T-helper 9 cell (primary cell): ENCODE data around the gene KRT9.

Experiments used
- DNase-seq: peaks from one replicate; pipeline ENCODE4 v3.0.0-alpha.2; 2020

KRT9 gene

DNA sequence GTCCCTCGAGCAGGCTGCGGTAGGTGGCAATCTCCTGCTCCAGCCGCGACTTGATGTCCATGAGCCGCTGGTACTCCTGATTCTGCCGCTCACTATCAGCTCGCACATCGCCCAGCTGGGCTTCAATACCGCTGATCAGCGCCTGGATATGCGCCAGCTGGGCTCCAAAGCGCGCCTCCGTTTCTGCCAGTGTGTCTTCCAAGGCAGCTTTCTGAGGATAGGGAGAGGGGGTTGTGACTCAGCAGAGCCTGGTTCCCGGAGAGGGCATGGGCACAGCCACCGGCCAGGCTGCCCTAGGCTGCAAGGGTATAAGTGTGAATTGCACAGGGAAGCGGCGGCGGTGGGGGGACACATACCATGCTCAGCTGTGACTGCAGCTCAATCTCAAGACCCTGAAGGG, 48.1 kb downstream of the KRT9 start:
- no peak for DNase-seq

DNA sequence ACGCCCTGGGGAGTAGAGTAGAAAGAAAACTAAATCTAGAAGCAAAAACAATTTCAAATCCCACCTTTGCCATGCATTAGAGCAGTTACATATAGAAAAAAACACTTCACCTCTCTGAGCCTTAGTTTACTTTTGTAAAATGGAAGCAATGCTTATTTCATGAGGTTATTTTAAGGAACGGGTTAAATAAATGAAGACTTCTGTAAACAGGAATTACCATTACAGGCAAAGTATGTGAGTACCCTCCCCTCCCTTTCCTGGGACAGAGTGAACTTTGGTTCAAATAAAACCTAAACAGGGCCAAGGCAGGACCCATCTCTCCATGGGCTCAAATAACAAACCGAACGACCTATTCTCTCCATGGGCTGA, 48.6 kb downstream of the KRT9 start:
- DNase-seq, result no peak

DNA sequence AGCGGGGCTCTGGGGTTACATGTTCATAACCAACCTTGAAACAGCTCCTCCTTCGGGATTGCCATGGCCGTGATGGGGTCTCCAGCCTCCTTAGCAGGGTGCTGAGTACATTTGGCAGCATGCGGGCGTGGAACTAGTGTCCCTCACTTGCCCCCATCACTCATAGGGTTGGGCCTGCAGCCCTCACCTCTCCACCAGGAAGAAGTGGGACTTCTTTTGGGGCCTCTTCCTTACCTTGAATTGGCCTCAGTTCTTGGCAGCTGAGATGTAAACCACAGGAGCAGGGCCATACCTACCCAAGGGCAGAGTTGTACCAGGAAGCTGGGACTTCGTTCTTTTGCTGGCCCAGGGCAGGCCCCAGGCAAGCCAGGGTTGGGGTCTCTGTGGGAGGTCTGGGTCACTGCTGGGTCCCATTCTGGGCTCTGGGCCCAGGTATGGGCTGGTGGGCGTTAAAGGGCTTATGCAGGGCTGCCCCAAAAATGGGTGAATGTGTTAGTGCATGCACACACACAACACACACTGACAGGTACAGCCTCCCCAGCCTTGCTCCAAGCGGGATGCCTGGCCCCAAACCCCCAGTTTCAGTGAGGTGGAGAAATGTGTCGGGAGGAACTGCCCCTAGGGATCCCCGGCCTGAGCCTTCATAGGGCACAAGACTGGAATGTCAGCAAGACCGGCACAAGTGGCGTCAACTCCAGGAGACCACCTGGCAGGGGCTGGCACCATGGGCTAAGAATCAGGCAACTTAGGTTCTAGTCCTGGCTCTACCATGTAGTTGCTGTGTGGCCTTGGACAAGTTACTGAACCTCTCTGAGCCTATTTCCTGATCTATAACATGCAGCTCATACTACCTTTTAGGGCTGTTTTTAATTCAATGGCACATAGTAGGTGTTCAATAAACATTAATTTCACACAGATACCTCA, 49.3 kb downstream of the KRT9 start:
- no peak for DNase-seq

DNA sequence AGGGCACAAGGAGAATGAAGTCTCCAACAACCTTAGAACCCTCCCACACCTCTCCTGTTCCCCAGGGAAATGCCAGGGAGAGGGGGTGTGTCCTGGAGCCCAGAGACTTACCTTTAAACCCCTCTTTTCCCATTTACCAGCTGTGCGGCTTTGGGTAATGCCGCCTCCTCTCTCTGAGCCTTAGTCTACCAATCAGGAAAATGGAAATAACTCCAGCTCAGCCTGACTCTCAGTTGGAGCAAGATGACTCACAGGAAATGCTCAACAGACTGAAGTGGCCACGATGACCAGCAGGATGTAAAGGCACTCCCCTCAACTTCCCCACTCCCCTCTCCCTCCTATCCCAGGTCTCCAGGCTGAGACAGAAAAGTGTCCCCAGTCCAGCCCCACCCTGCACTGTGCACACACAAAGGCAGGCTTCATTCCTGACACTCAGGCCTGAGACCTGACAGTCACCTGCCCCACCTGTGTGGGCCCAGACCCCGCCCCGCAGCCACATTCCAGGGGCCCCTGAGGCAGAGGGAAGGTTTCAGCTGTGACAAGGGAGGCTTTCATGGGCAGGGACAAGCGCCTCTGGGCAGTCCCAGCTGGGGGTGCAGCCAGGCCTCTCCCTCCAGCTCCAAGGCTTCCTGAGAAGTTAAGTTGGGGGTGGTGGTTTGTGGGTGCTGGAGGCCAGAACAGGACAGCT, 50.1 kb downstream of the KRT9 start:
- no peak for DNase-seq

DNA sequence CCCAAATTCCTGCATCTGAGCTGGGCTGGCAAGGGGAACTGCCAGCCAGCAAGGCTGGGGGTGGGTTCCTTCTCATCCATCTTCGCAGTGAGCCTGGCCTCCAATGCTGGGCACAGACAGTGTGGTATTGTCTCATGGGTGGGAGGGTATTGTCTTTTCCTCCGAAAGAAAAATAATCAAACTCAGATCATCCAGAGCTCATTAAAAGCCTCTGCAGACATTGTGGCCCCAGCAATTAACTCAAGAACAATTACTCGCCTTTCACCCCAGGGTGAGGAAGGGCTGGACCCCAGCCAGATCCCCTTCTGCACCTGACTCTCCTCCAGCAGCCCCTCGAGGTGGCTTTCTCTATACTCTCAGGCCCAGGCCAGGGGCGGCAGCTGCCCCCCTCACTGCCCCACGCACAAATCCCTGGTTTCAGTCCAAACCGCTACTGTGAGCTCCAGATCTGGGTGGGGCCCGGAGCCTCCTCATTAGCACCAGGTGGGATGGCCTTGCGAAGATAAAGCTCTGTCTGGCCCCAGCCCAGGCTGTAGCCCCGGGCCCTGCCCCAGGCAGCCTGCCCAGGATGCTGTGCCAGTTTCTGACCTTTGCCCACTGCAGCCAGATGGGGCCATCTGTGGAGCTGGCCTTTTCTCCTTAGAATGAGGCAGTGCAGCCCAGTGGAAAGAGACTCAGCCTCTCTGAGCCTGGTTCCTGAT, 50.9 kb downstream of the KRT9 start:
- no peak for DNase-seq

DNA sequence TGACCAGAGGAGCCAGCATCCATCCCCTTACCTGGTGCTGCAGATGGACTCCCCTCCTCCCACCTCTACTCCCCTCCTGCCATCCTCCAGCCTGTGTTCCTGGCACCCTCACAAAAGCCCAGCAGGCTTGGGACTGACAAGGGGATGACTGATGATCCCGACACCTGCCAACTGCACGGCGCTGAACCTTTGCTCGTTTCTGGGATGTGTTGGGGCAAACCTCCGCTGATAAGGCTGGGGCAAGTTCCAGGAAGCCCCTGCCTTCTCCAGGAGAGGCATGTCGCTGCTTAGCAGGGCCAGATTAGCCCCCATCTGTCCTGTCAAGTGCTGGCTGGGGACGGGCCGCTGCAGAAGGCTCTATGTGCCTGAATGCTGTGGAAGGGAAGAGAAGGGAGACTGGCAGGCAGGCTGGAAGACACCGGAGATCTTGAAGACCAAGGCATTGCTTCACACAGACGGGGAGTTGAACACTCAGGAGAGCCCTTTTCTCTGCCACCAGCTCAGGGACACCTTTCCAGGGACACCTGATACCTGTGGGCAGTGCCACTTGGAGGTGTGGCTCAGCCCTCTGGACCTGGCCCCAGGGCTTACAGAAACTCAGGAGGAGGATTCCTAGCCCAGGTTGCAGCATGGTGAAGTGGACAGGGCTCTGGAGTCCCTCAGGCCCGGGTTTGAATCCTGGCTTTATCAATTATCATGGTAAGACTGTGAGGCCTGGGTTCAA, 52.2 kb downstream of the KRT9 start:
- no peak for DNase-seq

DNA sequence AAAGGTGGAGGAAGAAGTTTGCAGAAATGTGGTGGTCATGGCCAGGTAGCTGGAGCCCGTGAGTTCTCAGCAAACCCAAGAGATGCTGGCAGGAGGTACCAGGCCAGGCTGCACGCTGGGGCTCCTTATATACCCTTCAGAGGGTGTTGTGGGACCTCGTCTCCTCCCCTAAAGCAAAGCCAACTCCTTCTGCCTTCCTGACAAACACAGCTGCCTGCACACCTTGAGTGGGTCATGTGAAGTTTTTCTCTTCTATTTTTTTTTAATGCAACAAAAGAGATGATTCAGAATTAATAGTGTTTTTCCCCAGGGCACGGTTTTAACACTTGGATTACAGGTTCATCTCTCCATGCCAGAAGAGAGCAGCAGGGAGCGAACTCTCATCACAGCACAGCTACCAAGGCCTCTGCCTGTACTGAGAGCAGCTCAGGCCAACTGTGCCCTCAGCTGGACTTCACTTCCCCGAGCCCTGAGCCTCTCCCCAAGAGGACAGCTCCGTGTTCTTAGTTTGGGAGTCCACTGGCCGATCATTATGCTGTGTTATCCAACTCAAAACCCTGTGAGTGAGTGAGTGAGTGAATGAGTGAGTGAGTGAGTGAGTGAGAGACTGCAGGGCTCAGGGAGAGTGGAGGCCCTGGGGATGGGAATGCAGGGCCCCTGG, 52.9 kb downstream of the KRT9 start, which contains the start of gene KRT15:
TSS of gene KRT15 (minus strand) at position 102 of the 661 bp plus-strand sequence. CDS start at position 39, 63 bp downstream.
- DNase-seq, result no peak

DNA sequence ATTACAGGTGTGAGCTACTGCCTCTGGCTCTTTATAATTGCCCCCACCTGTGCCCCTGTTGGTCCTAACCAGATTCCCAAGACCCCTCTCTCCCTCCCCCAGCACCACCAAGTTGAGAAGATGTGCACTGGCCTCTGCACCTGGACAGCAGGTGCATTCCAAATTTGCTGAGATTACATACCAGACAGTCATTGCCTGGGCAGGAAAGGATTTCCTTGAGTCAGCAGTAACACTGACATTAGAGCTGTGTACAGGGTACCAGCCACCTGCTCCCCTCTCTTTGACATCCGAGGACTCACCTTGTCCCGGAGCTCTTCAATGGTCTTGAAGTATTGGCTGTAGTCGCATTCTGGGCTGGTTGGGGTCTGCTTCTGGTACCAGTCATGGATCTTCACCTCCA, 53.8 kb downstream of the KRT9 start:
- no peak for DNase-seq

DNA sequence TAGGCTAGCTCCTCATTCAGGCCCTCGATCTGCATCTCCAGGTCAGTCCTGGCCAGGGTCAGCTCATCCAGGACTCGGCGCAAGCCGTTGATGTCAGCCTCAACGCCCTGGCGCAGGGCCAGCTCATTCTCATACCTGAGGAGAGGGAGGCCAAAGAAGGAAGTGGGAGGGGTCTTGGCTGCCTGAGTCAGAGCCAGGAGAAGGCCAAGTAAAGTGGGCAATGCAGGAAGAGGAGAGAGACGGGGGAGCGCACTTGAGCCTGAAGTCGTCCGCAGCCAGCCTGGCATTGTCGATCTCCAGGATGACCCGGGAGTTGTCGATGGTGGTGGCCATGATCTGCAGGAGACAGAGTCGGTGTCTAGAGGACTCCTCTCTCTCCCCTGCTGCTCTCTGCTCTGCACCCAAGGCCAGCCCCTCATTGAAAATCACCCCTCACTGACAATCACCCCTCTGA, 55.0 kb downstream of the KRT9 start:
- no peak for DNase-seq

DNA sequence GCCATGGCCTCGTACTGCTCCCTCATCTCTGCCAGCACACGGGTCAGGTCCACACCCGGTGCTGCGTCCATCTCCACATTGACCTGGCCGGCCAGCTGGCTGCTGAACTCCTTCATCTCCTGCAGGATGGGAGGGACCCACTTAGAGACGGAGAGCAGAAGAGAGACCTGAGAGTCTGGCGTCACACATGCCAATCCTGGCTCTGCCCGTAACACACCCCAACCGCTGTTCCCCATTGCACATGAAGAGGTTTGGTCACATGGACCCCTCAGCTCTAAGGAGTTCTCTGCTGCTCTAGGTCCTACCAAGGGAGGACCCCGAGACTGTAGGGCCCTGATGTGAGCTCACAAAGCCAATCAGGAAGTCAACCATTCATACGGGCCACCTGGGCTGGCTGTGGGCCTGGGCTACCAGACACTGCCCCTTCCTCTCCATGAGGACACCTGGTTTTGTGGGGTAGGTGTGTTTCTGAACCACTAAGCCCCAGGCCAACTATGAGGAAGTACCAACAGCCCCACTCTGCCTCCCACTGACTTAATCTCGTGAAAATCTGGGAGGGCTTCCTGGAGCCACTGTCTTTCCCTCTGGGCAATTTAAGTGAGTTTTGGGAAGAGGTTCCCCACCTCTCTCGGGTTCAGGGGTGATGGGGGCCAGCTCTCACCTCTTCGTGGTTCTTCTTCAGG, 55.6 kb downstream of the KRT9 start:
- DNase-seq, result no peak
